HUES48 (cell line): ENCODE results near the gene RGSL1.

Experiments used
- H3K27ac ChIP-seq: one replicate; pipeline ENCODE4 v1.7.0; 2013; ENCODE audit warnings: low read depth, low read length, inconsistent platforms
- H3K27me3 ChIP-seq: 2 replicates; pipeline ENCODE4 v1.6.1; 2013; ENCODE audit warnings: mild to moderate bottlenecking, low read length; ENCODE audit not compliant: control insufficient read depth, insufficient read depth
- H3K36me3 ChIP-seq: 2 replicates; pipeline ENCODE4 v1.6.1; 2013; ENCODE audit warnings: low read length; ENCODE audit not compliant: control insufficient read depth, insufficient read depth
- H3K4me1 ChIP-seq: 2 replicates; pipeline ENCODE4 v1.6.1; 2013; ENCODE audit warnings: mild to moderate bottlenecking, low read length; ENCODE audit not compliant: control insufficient read depth, insufficient read depth
- H3K4me3 ChIP-seq: 2 replicates; pipeline ENCODE4 v1.5.1; 2013; ENCODE audit warnings: mild to moderate bottlenecking, low read depth, low read length
- H3K9ac ChIP-seq: 2 replicates; pipeline ENCODE4 v1.6.1; 2013; ENCODE audit warnings: mild to moderate bottlenecking, low read depth, low read length, moderate library complexity
- H3K9me3 ChIP-seq: 2 replicates; pipeline ENCODE4 v1.6.1; 2013; ENCODE audit warnings: low read length; ENCODE audit not compliant: control insufficient read depth, insufficient read depth

RGSL1 gene

GRCh38 chr1:182450087-182450486 is at the start of gene RGSL1:
Gene RGSL1, plus strand, starts transcription at chr1:182450146. Its CDS starts 20 bp downstream, at chr1:182450166.
- no peaks in the 10 kb centered on the region for H3K36me3 ChIP-seq
- H3K9ac ChIP-seq: no peak within 1 kb of the TSS
- H3K4me3 ChIP-seq: no peak within 1 kb of the TSS
- peaks cover 15% of the 10 kb centered on the region for H3K4me1 ChIP-seq
- no peak within 1 kb of the TSS for H3K27ac ChIP-seq
- peaks cover 13% of the 10 kb centered on the region for H3K27me3 ChIP-seq
- no peaks in the 10 kb centered on the region for H3K9me3 ChIP-seq

- H3K9ac ChIP-seq: no peak within 1 kb of the TSS
- no peaks in the 10 kb centered on the region for H3K36me3 ChIP-seq
- no peak within 1 kb of the TSS for H3K27ac ChIP-seq
These were observed 49.4 kb upstream of the RGSL1 start, which contains the start of gene TEDDM1 for GRCh38 chr1:182400567-182400966. Gene TEDDM1, minus strand, starts transcription at chr1:182400667. Its CDS starts 182 bp downstream, at chr1:182400485.

GRCh38 chr1:182404781-182405180 is 45.2 kb upstream of the RGSL1 start:
- no peak overlapping the region for H3K9ac ChIP-seq
- H3K36me3 ChIP-seq: no peaks in the 10 kb centered on the region
- no peaks in the 10 kb centered on the region for H3K27me3 ChIP-seq
- no peaks in the 10 kb centered on the region for H3K4me1 ChIP-seq
- no peaks in the 10 kb centered on the region for H3K9me3 ChIP-seq
- H3K27ac ChIP-seq: no peak overlapping the region
- H3K4me3 ChIP-seq: no peak overlapping the region

More at GRCh38 chr1:182400567-182400966, 49.4 kb upstream of the RGSL1 start, which contains the start of gene TEDDM1:
- Histone ChIP-seq H3K4me1 (peaks cover 9% of the 10 kb centered on the region), H3K27me3 (no peaks in the 10 kb centered on the region), H3K9me3 (no peaks in the 10 kb centered on the region), H3K4me3 (no peak within 1 kb of the TSS)

DNA sequence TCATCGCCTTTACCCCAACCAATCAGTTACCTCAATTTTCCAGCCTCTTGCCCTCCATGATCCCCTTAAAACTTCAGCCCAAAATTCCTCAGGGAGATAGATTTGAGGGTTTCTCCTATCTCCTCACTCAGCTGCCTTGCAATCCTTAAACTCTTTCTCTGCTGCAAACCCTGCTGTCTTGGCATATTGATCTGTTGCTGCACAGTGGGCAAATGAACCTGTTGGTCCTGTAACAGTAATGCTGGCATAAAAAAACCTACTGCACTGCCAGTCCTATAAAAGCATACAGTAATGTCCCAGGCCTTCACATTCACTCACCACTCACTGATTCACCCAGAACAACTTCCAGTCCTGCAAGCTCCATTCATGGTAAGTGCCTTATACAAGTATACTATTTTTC is 44.4 kb upstream of the RGSL1 start:
- Histone ChIP-seq H3K4me1 (no peaks in the 10 kb centered on the region), H3K27ac (no peak overlapping the region), H3K36me3 (no peaks in the 10 kb centered on the region), H3K4me3 (no peak overlapping the region), H3K27me3 (no peaks in the 10 kb centered on the region), H3K9ac (no peak overlapping the region), H3K9me3 (no peaks in the 10 kb centered on the region)

DNA sequence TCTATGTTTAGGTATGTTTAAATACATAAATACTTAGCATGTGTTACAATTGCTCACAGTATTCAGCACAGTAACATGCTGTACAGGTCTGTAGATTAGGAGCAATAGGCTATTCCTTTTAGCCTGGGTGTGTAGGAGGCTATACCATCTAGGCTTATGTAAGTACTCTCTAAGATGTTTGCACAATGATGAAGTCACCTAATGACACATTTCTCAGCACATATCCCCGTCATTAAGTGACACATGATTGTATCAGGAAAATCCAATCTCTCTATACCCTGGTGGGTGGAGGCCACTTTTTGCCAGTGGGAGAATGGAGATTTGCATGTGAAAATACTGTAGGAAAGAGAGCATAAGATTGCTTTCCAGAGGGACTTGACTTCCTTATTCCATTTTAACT is 43.9 kb upstream of the RGSL1 start:
- no peaks in the 10 kb centered on the region for H3K27me3 ChIP-seq
- H3K27ac ChIP-seq: no peak overlapping the region
- no peaks in the 10 kb centered on the region for H3K9me3 ChIP-seq
- no peaks in the 10 kb centered on the region for H3K36me3 ChIP-seq
- no peak overlapping the region for H3K9ac ChIP-seq
- no peaks in the 10 kb centered on the region for H3K4me1 ChIP-seq
- H3K4me3 ChIP-seq: no peak overlapping the region

- H3K9me3 ChIP-seq: no peaks in the 10 kb centered on the region
- no peak overlapping the region for H3K4me3 ChIP-seq
- no peaks in the 10 kb centered on the region for H3K36me3 ChIP-seq
- no peaks in the 10 kb centered on the region for H3K27me3 ChIP-seq
- H3K27ac ChIP-seq: no peak overlapping the region
- no peaks in the 10 kb centered on the region for H3K4me1 ChIP-seq
- no peak overlapping the region for H3K9ac ChIP-seq
These were observed 42.2 kb upstream of the RGSL1 start for GRCh38 chr1:182407724-182408123.

- no peaks in the 10 kb centered on the region for H3K9me3 ChIP-seq
- no peak overlapping the region for H3K9ac ChIP-seq
- no peak overlapping the region for H3K27ac ChIP-seq
- no peaks in the 10 kb centered on the region for H3K36me3 ChIP-seq
- no peaks in the 10 kb centered on the region for H3K4me1 ChIP-seq
- H3K27me3 ChIP-seq: no peaks in the 10 kb centered on the region
- H3K4me3 ChIP-seq: no peak overlapping the region
These were observed 41.4 kb upstream of the RGSL1 start for GRCh38 chr1:182408435-182409075.

DNA sequence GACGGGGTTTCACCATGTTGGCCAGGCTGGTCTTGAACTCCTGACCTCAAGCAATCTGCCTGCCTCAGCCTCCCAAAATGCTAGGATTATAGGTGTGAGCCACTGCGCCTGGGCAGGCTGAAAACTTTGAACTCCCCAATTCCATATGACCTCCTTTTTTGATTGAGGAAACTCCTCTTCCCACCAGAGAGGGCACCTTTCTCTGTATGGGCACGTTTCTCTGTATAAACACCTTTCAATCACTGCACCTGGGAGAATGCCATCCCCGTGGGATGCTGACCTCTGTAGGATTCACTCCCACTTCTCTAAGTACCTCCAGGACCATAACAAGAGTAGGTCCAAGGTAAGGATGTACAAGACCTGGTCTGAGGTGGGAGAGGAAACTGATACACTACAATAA is 39.8 kb upstream of the RGSL1 start:
- Histone ChIP-seq H3K4me3 (no peak overlapping the region), H3K27me3 (no peaks in the 10 kb centered on the region), H3K36me3 (no peaks in the 10 kb centered on the region), H3K9me3 (no peaks in the 10 kb centered on the region), H3K9ac (no peak overlapping the region), H3K27ac (no peak overlapping the region), H3K4me1 (no peaks in the 10 kb centered on the region)

- Histone ChIP-seq H3K27ac (no peak overlapping the region), H3K9me3 (no peaks in the 10 kb centered on the region), H3K9ac (no peak overlapping the region), H3K4me3 (no peak overlapping the region), H3K4me1 (no peaks in the 10 kb centered on the region), H3K36me3 (no peaks in the 10 kb centered on the region), H3K27me3 (no peaks in the 10 kb centered on the region)
These were observed 39.2 kb upstream of the RGSL1 start for GRCh38 chr1:182410620-182411273.

- H3K9me3 ChIP-seq: no peaks in the 10 kb centered on the region
- no peaks in the 10 kb centered on the region for H3K36me3 ChIP-seq
- no peaks in the 10 kb centered on the region for H3K27me3 ChIP-seq
- no peaks in the 10 kb centered on the region for H3K4me1 ChIP-seq
- no peak overlapping the region for H3K9ac ChIP-seq
- H3K4me3 ChIP-seq: no peak overlapping the region
- no peak overlapping the region for H3K27ac ChIP-seq
These were observed 36.5 kb upstream of the RGSL1 start for GRCh38 chr1:182413486-182413885.

DNA sequence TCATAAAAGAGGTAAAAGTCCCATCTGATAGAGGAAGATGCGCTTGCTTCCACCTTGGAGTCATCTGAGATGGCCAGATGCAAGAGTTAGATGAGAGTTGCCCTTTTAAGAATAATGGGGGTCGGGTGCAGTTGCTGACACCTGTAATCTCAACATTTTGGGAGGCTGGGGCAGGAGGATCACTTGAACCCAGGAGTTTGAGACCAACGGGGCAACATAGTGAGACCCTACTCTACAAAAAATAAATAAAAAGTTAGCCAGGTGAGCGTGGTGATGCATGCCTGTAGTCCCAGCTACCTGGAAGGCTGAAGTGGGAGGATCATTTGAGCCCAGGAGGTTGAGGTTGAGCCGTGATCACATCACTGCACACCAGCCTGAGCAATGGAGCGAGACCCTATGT is 36.0 kb upstream of the RGSL1 start:
- no peaks in the 10 kb centered on the region for H3K27me3 ChIP-seq
- no peaks in the 10 kb centered on the region for H3K4me1 ChIP-seq
- H3K9ac ChIP-seq: no peak overlapping the region
- no peak overlapping the region for H3K27ac ChIP-seq
- no peaks in the 10 kb centered on the region for H3K36me3 ChIP-seq
- no peak overlapping the region for H3K4me3 ChIP-seq
- no peaks in the 10 kb centered on the region for H3K9me3 ChIP-seq
